Kidney glomerular epithelial cell (primary cell): ENCODE data around the gene KLHDC7B.

Experiments used
- DNase-seq: peaks from one replicate; lab custom pipeline; 2025; lab: John Stamatoyannopoulos, UW

The KLHDC7B gene

GRCh38 chr22:50573491-50574382, 28.0 kb downstream of the KLHDC7B start:
- DNase-seq: no peak

GRCh38 chr22:50574383-50574755, 28.7 kb downstream of the KLHDC7B start:
- DNase-seq: no peak

GRCh38 chr22:50575426-50575941, 29.8 kb downstream of the KLHDC7B start:
- DNase-seq: no peak

- DNase-seq: peak; percentile 70
Measured at GRCh38 chr22:50576070-50576469, 30.4 kb downstream of the KLHDC7B start.

GRCh38 chr22:50576806-50577696, 31.4 kb downstream of the KLHDC7B start:
- no peak for DNase-seq

- DNase-seq: no peak
Measured at GRCh38 chr22:50577697-50577986, 31.9 kb downstream of the KLHDC7B start.

- DNase-seq: no peak
Measured at GRCh38 chr22:50577987-50578775, 32.5 kb downstream of the KLHDC7B start, which contains the start of gene CPT1B. TSS of gene CPT1B (minus strand) at chr22:50578427. CDS start at chr22:50577915, 512 bp downstream.

GRCh38 chr22:50578776-50579310, 33.1 kb downstream of the KLHDC7B start:
- no peak for DNase-seq

- DNase-seq: no peak
Measured at GRCh38 chr22:50579752-50580151, 34.1 kb downstream of the KLHDC7B start.

- DNase-seq: no peak
Measured at GRCh38 chr22:50581031-50581949, 35.6 kb downstream of the KLHDC7B start.

- no peak for DNase-seq
Measured at GRCh38 chr22:50581950-50582492, 36.3 kb downstream of the KLHDC7B start.

GRCh38 chr22:50582493-50583293, 37.0 kb downstream of the KLHDC7B start, which contains the start of gene CHKB:
TSS of gene CHKB (minus strand) at chr22:50582849. CDS start at chr22:50582781, 68 bp downstream.
- DNase-seq: peak; percentile 97

GRCh38 chr22:50583294-50583861, 37.7 kb downstream of the KLHDC7B start:
- peak; percentile 62 for DNase-seq

GRCh38 chr22:50584106-50585096, 38.7 kb downstream of the KLHDC7B start:
- no peak for DNase-seq

- no peak for DNase-seq
Measured at GRCh38 chr22:50585238-50585637, 39.5 kb downstream of the KLHDC7B start.

- no peak for DNase-seq
Measured at GRCh38 chr22:50585781-50586180, 40.1 kb downstream of the KLHDC7B start.

GRCh38 chr22:50586416-50586815, 40.7 kb downstream of the KLHDC7B start:
- DNase-seq: no peak

GRCh38 chr22:50587407-50587806, 41.7 kb downstream of the KLHDC7B start:
- no peak for DNase-seq
